NCI-H1092 (cell line): ENCODE data around the gene ANKRD60.

Source experiments
- DNase-seq: peaks from one replicate; lab custom pipeline; 2025; lab: John Stamatoyannopoulos, UW

ANKRD60 gene

GRCh38 chr20:58223358-58223941 is 5.0 kb downstream of the ANKRD60 start:
- no peak for DNase-seq

- no peak for DNase-seq
These were observed 6.0 kb downstream of the ANKRD60 start for GRCh38 chr20:58222446-58222845.

- DNase-seq: no peak
These were observed 9.1 kb downstream of the ANKRD60 start for GRCh38 chr20:58219342-58219700.

- DNase-seq: no peak
These were observed 9.7 kb downstream of the ANKRD60 start for GRCh38 chr20:58218665-58219341.

DNA sequence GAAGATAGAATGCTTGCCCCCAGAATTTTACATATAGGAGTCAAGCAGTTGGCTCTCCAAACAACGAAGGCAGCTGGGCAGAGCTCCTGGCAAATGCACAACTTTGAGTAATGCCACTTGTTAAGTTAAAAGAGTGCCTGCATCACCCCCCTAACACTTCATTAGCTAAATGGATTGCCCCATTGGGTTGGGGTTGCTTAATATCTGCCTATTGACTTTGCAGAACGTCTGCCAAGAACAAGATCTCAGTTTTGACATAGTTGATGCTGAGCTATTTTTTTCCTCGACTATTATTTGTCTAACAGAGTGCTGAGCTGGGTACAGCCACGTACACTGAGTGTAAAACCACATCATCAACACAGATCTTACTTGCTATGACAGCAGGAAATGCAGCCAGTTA is 12.1 kb downstream of the ANKRD60 start:
- DNase-seq: no peak

DNA sequence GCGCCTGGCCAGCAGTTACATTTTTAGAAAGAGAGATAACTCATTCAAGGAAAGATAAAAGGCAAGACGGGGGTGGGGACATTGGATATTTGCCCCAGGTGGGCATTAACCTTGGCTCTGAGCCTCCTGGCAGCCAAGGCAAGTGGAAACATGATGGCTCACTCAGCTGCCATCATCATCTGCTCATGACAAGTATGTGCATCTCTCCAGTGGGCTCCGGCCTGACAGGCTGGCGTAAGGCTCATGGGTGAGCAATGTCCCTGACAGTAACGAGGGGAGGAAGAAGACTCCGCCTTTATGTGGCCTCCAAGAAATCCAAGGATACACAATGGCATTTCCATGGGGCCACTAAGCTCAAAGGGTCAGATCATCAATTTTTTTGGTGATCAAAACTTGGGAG is 13.3 kb downstream of the ANKRD60 start:
- DNase-seq: no peak

DNA sequence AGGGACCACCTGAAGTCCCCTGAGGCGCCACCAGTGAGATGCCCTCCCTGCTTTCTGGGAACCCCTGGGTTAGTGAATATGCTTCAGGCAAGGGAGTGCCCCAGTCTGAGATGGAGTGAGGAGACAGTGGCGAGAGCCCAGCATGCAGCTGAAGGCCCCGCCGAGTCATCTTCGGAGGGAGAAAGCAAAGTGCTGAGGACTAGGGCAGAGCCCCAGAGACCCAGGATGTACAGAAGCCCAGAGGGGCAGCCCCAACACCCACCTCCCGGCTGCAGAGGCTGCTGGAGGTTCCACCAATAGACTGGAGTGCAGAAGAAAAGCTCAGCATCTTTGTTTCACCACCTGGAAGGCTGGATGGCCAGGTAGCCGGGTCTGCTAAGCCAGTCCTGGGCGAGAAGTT is 14.1 kb downstream of the ANKRD60 start:
- no peak for DNase-seq

DNA sequence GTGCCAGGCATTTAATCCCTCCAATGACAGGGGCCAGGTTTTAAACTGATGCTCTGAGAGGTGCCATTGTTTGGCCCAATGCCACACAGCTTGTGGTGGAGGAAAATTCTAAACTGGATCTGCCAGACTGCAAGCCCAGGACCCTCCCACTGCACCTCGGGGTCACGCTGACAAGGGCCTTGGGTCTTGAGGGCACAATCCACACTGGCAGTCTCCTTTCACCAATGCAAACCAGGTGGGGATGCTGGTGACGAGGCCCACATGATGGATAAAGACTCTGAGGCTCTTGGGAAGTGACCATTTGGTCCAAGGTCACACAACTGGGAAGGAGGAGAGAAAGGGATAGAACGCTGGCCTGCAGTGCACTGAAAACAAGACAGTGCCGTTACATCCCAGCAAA is 14.7 kb downstream of the ANKRD60 start:
- no peak for DNase-seq

GRCh38 chr20:58213121-58213520 is 15.3 kb downstream of the ANKRD60 start:
- no peak for DNase-seq

- no peak for DNase-seq
These were observed 15.8 kb downstream of the ANKRD60 start for GRCh38 chr20:58212636-58213035.

DNA sequence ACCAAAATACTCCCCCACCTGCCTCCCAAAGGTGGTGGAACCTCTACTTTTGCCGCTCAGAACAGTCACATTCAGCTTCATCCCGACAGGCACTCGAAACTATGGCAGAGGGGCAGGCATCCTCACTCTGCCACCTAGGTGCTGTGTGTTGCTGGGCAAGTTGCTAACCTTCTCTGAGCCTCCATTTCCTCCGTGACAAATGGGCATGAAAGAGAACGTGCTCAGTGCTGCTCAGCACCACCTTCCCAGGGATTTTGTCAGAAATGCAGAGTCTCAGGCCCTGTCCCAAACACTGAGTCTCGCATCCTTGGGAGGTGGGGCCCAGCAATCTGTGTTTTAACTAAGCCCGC is 18.1 kb downstream of the ANKRD60 start:
- DNase-seq: no peak

- DNase-seq: peak; percentile 29
These were observed 18.6 kb downstream of the ANKRD60 start for GRCh38 chr20:58209652-58210397.

- no peak for DNase-seq
These were observed 19.5 kb downstream of the ANKRD60 start for GRCh38 chr20:58208944-58209343.

- no peak for DNase-seq
These were observed 22.6 kb downstream of the ANKRD60 start for GRCh38 chr20:58205850-58206249.

DNA sequence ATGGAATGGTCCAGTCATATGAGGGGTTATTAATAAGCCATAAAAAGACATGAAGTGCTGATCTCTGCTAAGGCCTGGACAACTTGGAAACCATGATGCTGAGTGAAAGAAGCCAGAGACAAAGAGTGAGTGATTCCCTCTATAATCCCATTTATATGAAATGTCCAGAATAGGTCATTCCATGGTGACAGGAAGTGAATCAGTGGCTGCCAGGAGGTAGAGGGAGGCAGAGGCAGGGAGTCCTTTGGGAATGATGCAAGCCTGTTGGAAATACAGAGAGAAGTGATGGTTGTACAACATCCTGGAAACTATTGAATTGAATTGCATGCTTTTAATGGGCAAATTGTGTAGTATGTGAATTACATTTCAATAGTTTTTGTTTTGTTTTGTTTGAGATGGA is 26.4 kb downstream of the ANKRD60 start:
- DNase-seq: no peak

DNA sequence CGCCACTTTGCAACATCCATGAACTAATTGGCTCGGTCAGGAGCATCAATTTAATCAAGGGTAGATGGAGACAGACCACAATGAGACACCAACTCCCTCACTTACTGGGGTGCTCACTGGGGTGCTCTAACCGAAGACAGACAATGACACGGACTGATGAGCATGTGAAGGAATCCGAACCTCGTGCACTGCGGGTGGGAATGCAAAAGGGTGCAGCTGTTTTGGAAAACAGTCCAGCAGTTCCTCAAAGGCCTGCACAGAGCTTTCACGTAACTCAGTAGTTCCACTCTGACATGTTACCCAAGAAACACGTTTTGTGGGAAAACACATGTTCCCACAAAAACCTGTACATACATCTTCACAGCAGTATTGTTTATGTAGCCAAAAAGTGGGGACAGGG is 26.8 kb downstream of the ANKRD60 start:
- DNase-seq: no peak

DNA sequence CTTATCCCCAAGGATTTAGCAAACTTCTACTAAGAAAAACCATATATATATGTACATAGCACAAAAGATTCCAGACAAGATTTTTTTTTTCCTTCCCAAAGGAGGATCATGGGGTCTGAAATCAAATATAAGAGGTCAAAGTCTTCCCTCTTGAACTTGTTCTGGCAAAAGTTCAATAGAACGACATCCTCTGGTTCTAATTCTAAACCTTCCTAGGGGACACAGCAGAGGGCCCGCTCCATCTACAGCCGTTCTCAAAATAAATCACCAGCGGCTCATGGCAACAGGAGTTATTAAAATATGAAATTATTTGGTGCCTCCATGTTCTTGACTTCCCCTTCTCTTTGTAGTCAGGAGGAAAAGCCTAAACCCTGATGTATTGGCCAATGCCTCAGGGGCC is 29.0 kb downstream of the ANKRD60 start:
- DNase-seq: no peak

DNA sequence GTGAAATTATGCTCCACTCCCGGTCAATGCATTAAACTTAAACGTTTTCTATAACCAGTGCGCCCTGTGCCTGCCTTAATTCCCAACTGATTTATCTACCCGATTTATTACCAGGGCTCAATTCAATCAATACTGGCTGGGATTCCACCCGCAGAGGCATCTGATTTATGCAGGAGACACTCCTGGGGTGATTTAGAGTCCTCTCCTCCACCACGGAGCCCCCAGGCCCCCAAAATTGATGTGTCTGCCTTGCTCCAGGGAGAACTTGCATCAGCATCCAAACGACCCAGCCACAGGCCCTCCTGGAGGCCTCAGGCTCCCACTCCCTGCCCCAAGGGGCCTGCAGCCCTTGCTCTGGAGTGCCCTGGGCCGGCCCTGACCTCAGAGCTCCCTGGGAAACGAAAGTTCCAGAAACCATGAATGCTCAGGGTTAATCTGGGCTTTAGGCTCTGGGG is 29.5 kb downstream of the ANKRD60 start:
- DNase-seq: no peak

DNA sequence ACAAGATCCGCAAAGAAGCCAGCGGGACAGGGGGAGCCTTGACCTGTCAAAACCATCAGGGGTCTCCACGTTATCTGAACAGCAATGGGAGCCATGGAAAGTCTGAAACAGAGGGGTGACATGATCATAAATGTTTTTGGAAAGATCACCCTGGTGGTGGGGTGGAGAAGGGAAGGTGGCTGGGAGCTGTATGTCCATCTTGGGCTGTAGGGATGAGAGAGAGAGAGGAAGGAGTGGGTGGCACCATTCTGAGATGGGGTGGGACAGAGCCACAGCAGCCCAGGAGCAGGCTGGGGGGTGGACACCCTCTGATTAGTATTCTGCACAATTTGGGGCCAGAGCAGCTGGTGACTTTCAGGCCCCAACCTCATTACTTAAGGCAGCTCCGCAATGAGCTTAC is 30.1 kb downstream of the ANKRD60 start:
- no peak for DNase-seq

DNA sequence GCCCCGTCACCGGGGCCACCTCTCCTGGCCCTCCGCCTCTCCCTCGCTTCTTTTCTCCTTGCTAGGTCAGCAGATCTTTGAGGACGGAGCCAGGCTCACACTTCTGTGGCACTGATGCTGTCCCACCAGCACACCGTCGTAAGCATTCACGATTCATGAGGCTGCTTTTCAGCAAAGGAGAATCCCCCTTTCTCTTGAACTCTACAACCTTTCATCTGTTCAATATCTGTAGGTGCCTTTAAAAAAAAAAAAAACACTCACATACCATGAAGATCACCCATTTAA is 31.3 kb downstream of the ANKRD60 start:
- no peak for DNase-seq

- no peak for DNase-seq
These were observed 31.9 kb downstream of the ANKRD60 start for GRCh38 chr20:58196402-58197184.

DNA sequence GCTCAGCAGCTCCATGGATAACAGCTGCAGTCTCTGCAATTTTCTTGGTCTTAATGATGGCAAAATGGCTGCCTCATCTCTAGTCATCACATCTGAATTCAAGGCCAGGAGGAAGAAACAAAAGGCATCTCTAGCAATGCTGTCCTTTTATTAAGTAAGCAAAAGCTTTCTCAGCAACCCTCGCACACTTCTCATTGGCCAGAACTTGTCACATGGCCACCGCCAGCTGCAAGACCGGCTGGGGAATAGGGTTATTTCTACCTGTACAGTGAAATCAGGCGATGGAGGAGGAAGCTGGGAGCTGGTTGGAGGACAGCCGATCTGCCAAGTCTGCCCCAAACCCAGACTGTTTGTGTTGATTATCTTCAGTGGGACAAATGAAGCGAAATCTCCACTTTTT is 33.4 kb downstream of the ANKRD60 start:
- DNase-seq: no peak

- DNase-seq: no peak
These were observed 34.2 kb downstream of the ANKRD60 start for GRCh38 chr20:58194175-58194791.
